Caco-2 (cell line): Measurements from ENCODE around the gene LCN1. TPM values are rescaled to one million over a fixed set of nuclear protein-coding genes. Genes with fewer than 3 reads are reported as not detected.
"Not testable (repeated sequence)": the region's sequence is repeated elsewhere in the genome, so short reads cannot be mapped to it uniquely, and the experiment has no call there.

ENCODE experiments used
- BruUV-seq: library from RNA; stranded (reverse); fragments of 400-500 nt; replicated peaks from 2 replicates; lab custom pipeline; 2021; lab: Mats Ljungman, UMichigan
- CTCF ChIA-PET: fragments of 300-600 bp; sonication (Branson Sonifier 250); formaldehyde crosslinking; loops from one replicate; lab custom pipeline; 2022; ENCODE audit warnings: antibody characterized with exemption; lab: Charles Lee
- POLR2A ChIA-PET: fragments of 300-600 bp; sonication (Branson Sonifier 250); formaldehyde crosslinking; loops from one replicate; lab custom pipeline; 2022; ENCODE audit warnings: antibody characterized with exemption; lab: Charles Lee
- DNase-seq, 2 experiments: peaks; one replicate each; pipeline versions ENCODE4 v3.0.0 to v3.0.0-alpha.2; 2020 to 2022
- H3K27me3 ChIP-seq: replicated peaks from 2 replicates; pipeline ENCODE4 v1.6.0; 2011; ENCODE audit warnings: low read length; ENCODE audit not compliant: control insufficient read depth, insufficient read depth
- H3K36me3 ChIP-seq: 2 replicates; pipeline ENCODE4 v1.5.1; 2011; ENCODE audit warnings: low read length; ENCODE audit not compliant: control insufficient read depth, insufficient read depth
- H3K4me1 ChIP-seq: fragments of 250-450 bp; sonication (Bioruptor Pico); 2 replicates; pipeline ENCODE4 v1.5.1; 2020; ENCODE audit warnings: mild to moderate bottlenecking
- H3K4me3 ChIP-seq: 2 replicates; pipeline ENCODE4 v1.5.1; 2011; ENCODE audit warnings: low read depth, mild to moderate bottlenecking, control low read depth, low read length
- H3K9me3 ChIP-seq: fragments of 250-450 bp; sonication (Bioruptor Pico); 2 replicates; pipeline ENCODE4 v1.5.1; 2020; ENCODE audit warnings: mild to moderate bottlenecking, moderate library complexity
- H3K27ac Mint-ChIP-seq: one replicate; pipeline ENCODE4 v1.8.0; 2022; ENCODE audit warnings: mixed read lengths; ENCODE audit not compliant: unreplicated experiment
- H3K27me3 Mint-ChIP-seq: one replicate; pipeline ENCODE4 v1.8.0; 2022; ENCODE audit warnings: mixed read lengths; ENCODE audit not compliant: insufficient read depth, unreplicated experiment
- H3K36me3 Mint-ChIP-seq: one replicate; pipeline ENCODE4 v1.8.0; 2022; ENCODE audit warnings: mild to moderate bottlenecking, mixed read lengths; ENCODE audit not compliant: insufficient read depth, unreplicated experiment
- H3K4me1 Mint-ChIP-seq: one replicate; pipeline ENCODE4 v1.8.0; 2022; ENCODE audit warnings: low read depth, mixed read lengths; ENCODE audit not compliant: unreplicated experiment
- H3K4me3 Mint-ChIP-seq: one replicate; pipeline ENCODE4 v1.8.0; 2022; ENCODE audit warnings: mild to moderate bottlenecking, moderate library complexity, mixed read lengths; ENCODE audit not compliant: unreplicated experiment
- H3K9me3 Mint-ChIP-seq: one replicate; pipeline ENCODE4 v1.8.0; 2022; ENCODE audit warnings: mixed read lengths; ENCODE audit not compliant: unreplicated experiment
- CTCF ChIP-seq, 2 experiments: fragments of 200-600 bp in 1 of 2; IDR thresholded peaks; 1 replicate in 1 of 2; 2 replicates in 1 of 2; pipeline versions ENCODE4 v1.5.1 to v1.8.0; 2011 to 2022; ENCODE audit warnings: antibody characterized with exemption in 1 of 2, control low read depth in 1 of 2, inconsistent platforms in 1 of 2, low read depth in 1 of 2, low read length in 1 of 2, mild to moderate bottlenecking in 1 of 2, moderate library complexity in 1 of 2; ENCODE audit not compliant: insufficient read depth in 1 of 2, severe bottlenecking in 1 of 2, unreplicated experiment in 1 of 2
- intact Hi-C: fragments of 100-400 bp; cut with micrococcal nuclease; formaldehyde crosslinking; loops from one replicate; pipeline ENCODE4 v1.10.0; 2022; ENCODE audit not compliant: unreplicated experiment
- total RNA-seq: library from RNA; stranded (reverse); gene quantifications from 2 replicates; pipeline ENCODE4 v1.2.3, GENCODE V29; 2022

The LCN1 gene
- total RNA-seq, 1 experiment from 2014 or later = not detected

- peaks cover 2% of the 10 kb centered on the region for H3K27me3 Mint-ChIP-seq
- intact Hi-C loops = no loop called here
- ChIA-PET CTCF (no interaction called here), POLR2A (no interaction called here)
- peaks cover 8% of the 10 kb centered on the region for H3K4me1 Mint-ChIP-seq
- H3K9me3 Mint-ChIP-seq = no peaks in the 10 kb centered on the region
- no peaks in the 10 kb centered on the region for H3K4me1 ChIP-seq
- H3K4me3 ChIP-seq = no peak overlapping the region
- TF ChIP-seq CTCF (IDR thresholded peaks at IDR 0.05; ENCODE audit: insufficient read depth in 1 of 2, low read depth in 1 of 2, low read length in 1 of 2, severe bottlenecking in 1 of 2, unreplicated experiment in 1 of 2) = no peak
- DNase-seq = no peak
- H3K36me3 Mint-ChIP-seq = no peaks in the 10 kb centered on the region
- no peak overlapping the region for H3K27ac Mint-ChIP-seq
- no peaks in the 10 kb centered on the region for H3K27me3 ChIP-seq
- no TSS peak for BruUV-seq
- H3K9me3 ChIP-seq = no peaks in the 10 kb centered on the region
- H3K36me3 ChIP-seq = no peaks in the 10 kb centered on the region
- no peak overlapping the region for H3K4me3 Mint-ChIP-seq
Measured at GRCh38 chr9:135547756-135548736, 26.8 kb downstream of the LCN1 start.

GRCh38 chr9:135549478-135550343, 28.5 kb downstream of the LCN1 start:
- intact Hi-C loops, H3K27me3 Mint-ChIP-seq, H3K9me3 ChIP-seq, DNase-seq, H3K36me3 Mint-ChIP-seq, H3K9me3 Mint-ChIP-seq, H3K4me3 ChIP-seq, BruUV-seq, H3K4me3 Mint-ChIP-seq, H3K36me3 ChIP-seq, H3K27me3 ChIP-seq, H3K4me1 ChIP-seq, H3K27ac Mint-ChIP-seq, H3K4me1 Mint-ChIP-seq, POLR2A ChIA-PET: not testable (repeated sequence)
- CTCF ChIA-PET = interaction anchor here (0.6 kb wide), 1 partner anchor 27 kb away, joined by 3 read pairs; no protein-coding TSS in a partner anchor

GRCh38 chr9:135550344-135550918, 29.2 kb downstream of the LCN1 start:
- no peak overlapping the region for H3K27ac Mint-ChIP-seq
- no TSS peak for BruUV-seq
- Histone ChIP-seq H3K36me3 (no peaks in the 10 kb centered on the region), H3K27me3 (no peaks in the 10 kb centered on the region), H3K4me3 (no peak overlapping the region), H3K9me3 (no peaks in the 10 kb centered on the region), H3K4me1 (no peaks in the 10 kb centered on the region)
- H3K27me3 Mint-ChIP-seq = no peaks in the 10 kb centered on the region
- H3K4me1 Mint-ChIP-seq = no peaks in the 10 kb centered on the region
- no peak for TF ChIP-seq CTCF (IDR thresholded peaks at IDR 0.05; ENCODE audit: insufficient read depth in 1 of 2, low read depth in 1 of 2, low read length in 1 of 2, severe bottlenecking in 1 of 2, unreplicated experiment in 1 of 2)
- H3K36me3 Mint-ChIP-seq = no peaks in the 10 kb centered on the region
- DNase-seq = no peak
- no peak overlapping the region for H3K4me3 Mint-ChIP-seq
- peaks cover 8% of the 10 kb centered on the region for H3K9me3 Mint-ChIP-seq
- intact Hi-C loops = no loop called here
- POLR2A ChIA-PET = no interaction called here
- CTCF ChIA-PET = no interaction called here
